ENCODE measurements around the gene PLEKHH1. TPM values are rescaled to one million over a fixed set of nuclear protein-coding genes. Genes with fewer than 3 reads are reported as not detected.

PLEKHH1 gene
- total and polyA plus RNA-seq, 4 donors, result 0.46 to 2.4 (median 0.89) TPM

DNA sequence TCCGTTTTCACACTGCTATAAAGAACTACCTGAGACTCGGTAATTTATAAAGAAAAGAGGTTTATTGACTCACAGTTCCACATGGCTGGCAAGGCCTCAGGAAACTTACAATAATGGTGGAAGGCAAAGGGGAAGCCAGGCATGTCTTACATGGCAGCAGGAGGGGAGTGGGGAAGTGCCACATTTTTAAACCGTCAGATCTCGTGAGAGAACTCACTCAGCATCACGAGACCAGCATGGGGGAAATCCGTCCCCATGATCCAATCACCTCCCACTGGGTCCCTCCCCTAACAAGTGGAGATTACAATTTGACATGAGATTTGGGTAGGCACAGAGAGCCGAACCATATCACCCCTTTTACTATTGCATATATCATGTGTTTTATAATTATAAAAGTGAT is 69.0 kb downstream of the PLEKHH1 start:
- H3K36me3 ChIP-seq (ENCODE audit: control insufficient read depth in 4 of 4, insufficient read depth in 3 of 4, low read depth in 1 of 4, low read length in 3 of 4), result no peaks in the 10 kb centered on the region
- no peak overlapping the region for H3K27ac ChIP-seq (ENCODE audit: low read depth in 1 of 2, low read length in 2 of 2)
- TF ChIP-seq TAF1 (conservative IDR thresholded peaks at IDR 0.05) (no peak), HNF4G (IDR thresholded peaks at IDR 0.05) (no peak), GABPA (IDR thresholded peaks at IDR 0.05 in 1 of 2, conservative IDR thresholded peaks at IDR 0.05 in 1 of 2) (no peak), RXRA (IDR thresholded peaks at IDR 0.05) (no peak), JUND (IDR thresholded peaks at IDR 0.05) (no peak), NR2F2 (IDR thresholded peaks at IDR 0.05) (no peak)
- TF ChIP-seq, protein P1, sequence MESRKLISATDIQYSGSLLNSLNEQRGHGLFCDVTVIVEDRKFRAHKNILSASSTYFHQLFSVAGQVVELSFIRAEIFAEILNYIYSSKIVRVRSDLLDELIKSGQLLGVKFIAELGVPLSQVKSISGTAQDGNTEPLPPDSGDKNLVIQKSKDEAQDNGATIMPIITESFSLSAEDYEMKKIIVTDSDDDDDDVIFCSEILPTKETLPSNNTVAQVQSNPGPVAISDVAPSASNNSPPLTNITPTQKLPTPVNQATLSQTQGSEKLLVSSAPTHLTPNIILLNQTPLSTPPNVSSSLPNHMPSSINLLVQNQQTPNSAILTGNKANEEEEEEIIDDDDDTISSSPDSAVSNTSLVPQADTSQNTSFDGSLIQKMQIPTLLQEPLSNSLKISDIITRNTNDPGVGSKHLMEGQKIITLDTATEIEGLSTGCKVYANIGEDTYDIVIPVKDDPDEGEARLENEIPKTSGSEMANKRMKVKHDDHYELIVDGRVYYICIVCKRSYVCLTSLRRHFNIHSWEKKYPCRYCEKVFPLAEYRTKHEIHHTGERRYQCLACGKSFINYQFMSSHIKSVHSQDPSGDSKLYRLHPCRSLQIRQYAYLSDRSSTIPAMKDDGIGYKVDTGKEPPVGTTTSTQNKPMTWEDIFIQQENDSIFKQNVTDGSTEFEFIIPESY (IDR thresholded peaks at IDR 0.05), result no peak
- TF ChIP-seq, protein P2, sequence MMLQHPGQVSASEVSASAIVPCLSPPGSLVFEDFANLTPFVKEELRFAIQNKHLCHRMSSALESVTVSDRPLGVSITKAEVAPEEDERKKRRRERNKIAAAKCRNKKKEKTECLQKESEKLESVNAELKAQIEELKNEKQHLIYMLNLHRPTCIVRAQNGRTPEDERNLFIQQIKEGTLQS (IDR thresholded peaks at IDR 0.05), result no peak
- TF ChIP-seq, protein P3, sequence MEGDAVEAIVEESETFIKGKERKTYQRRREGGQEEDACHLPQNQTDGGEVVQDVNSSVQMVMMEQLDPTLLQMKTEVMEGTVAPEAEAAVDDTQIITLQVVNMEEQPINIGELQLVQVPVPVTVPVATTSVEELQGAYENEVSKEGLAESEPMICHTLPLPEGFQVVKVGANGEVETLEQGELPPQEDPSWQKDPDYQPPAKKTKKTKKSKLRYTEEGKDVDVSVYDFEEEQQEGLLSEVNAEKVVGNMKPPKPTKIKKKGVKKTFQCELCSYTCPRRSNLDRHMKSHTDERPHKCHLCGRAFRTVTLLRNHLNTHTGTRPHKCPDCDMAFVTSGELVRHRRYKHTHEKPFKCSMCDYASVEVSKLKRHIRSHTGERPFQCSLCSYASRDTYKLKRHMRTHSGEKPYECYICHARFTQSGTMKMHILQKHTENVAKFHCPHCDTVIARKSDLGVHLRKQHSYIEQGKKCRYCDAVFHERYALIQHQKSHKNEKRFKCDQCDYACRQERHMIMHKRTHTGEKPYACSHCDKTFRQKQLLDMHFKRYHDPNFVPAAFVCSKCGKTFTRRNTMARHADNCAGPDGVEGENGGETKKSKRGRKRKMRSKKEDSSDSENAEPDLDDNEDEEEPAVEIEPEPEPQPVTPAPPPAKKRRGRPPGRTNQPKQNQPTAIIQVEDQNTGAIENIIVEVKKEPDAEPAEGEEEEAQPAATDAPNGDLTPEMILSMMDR (IDR thresholded peaks at IDR 0.05; ENCODE audit: low read depth, low read length, missing input control), result no peak
- WGBS, result 73% methylated on average over 7 of the region's 7 CpGs
- peaks cover 3 to 12% (median 8%) of the 10 kb centered on the region in 4 donors for H3K4me1 ChIP-seq (ENCODE audit: control insufficient read depth in 4 of 4, insufficient read depth in 4 of 4, low read length in 3 of 4)
- H3K4me3 ChIP-seq (ENCODE audit: low read depth in 1 of 3, low read length in 3 of 3), result no peak overlapping the region
- DNase-seq (ENCODE audit: low spot score), result no peak
- no peaks in the 10 kb centered on the region for H3K27me3 ChIP-seq (ENCODE audit: control insufficient read depth in 4 of 4, insufficient read depth in 4 of 4, low read length in 3 of 4)
- no peaks in the 10 kb centered on the region for H3K9me3 ChIP-seq (ENCODE audit: control insufficient read depth in 4 of 4, low read length in 3 of 4)
- H3K9ac ChIP-seq (ENCODE audit: low read depth in 1 of 2, low read length in 2 of 2), result no peak overlapping the region

GRCh38 chr14:67602995-67603545 is 70.0 kb downstream of the PLEKHH1 start:
- Histone ChIP-seq H3K9ac (ENCODE audit: low read depth in 1 of 2, low read length in 2 of 2) (no peak overlapping the region), H3K36me3 (ENCODE audit: control insufficient read depth in 4 of 4, insufficient read depth in 3 of 4, low read depth in 1 of 4, low read length in 3 of 4) (no peaks in the 10 kb centered on the region), H3K9me3 (ENCODE audit: control insufficient read depth in 4 of 4, low read length in 3 of 4) (no peaks in the 10 kb centered on the region), H3K4me1 (ENCODE audit: control insufficient read depth in 4 of 4, insufficient read depth in 4 of 4, low read length in 3 of 4) (peaks cover 3 to 12% (median 8%) of the 10 kb centered on the region in 4 donors), H3K27me3 (ENCODE audit: control insufficient read depth in 4 of 4, insufficient read depth in 4 of 4, low read length in 3 of 4) (no peaks in the 10 kb centered on the region), H3K27ac (ENCODE audit: low read depth in 1 of 2, low read length in 2 of 2) (no peak overlapping the region), H3K4me3 (ENCODE audit: low read depth in 1 of 3, low read length in 3 of 3) (no peak overlapping the region)
- DNase-seq (ENCODE audit: low spot score), result no peak
- TF ChIP-seq TAF1 (conservative IDR thresholded peaks at IDR 0.05), result no peak
- TF ChIP-seq, protein P1 (IDR thresholded peaks at IDR 0.05), result no peak
- TF ChIP-seq FOXA1 (IDR thresholded peaks at IDR 0.05), result no peak
- no peak for TF ChIP-seq GABPA (IDR thresholded peaks at IDR 0.05 in 1 of 2, conservative IDR thresholded peaks at IDR 0.05 in 1 of 2)
- TF ChIP-seq, protein P4, sequence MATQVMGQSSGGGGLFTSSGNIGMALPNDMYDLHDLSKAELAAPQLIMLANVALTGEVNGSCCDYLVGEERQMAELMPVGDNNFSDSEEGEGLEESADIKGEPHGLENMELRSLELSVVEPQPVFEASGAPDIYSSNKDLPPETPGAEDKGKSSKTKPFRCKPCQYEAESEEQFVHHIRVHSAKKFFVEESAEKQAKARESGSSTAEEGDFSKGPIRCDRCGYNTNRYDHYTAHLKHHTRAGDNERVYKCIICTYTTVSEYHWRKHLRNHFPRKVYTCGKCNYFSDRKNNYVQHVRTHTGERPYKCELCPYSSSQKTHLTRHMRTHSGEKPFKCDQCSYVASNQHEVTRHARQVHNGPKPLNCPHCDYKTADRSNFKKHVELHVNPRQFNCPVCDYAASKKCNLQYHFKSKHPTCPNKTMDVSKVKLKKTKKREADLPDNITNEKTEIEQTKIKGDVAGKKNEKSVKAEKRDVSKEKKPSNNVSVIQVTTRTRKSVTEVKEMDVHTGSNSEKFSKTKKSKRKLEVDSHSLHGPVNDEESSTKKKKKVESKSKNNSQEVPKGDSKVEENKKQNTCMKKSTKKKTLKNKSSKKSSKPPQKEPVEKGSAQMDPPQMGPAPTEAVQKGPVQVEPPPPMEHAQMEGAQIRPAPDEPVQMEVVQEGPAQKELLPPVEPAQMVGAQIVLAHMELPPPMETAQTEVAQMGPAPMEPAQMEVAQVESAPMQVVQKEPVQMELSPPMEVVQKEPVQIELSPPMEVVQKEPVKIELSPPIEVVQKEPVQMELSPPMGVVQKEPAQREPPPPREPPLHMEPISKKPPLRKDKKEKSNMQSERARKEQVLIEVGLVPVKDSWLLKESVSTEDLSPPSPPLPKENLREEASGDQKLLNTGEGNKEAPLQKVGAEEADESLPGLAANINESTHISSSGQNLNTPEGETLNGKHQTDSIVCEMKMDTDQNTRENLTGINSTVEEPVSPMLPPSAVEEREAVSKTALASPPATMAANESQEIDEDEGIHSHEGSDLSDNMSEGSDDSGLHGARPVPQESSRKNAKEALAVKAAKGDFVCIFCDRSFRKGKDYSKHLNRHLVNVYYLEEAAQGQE (IDR thresholded peaks at IDR 0.05), result no peak
- TF ChIP-seq EGR1 (IDR thresholded peaks at IDR 0.05; ENCODE audit: low read depth in 2 of 2), result no peak
- no peak for TF ChIP-seq HNF4G (IDR thresholded peaks at IDR 0.05)
- TF ChIP-seq RAD21 (IDR thresholded peaks at IDR 0.05), result no peak
- TF ChIP-seq RXRA (IDR thresholded peaks at IDR 0.05), result no peak
- TF ChIP-seq YY1 (IDR thresholded peaks at IDR 0.05), result no peak
- no peak for TF ChIP-seq NR2F2 (IDR thresholded peaks at IDR 0.05)
- WGBS, result 76% methylated on average over 5 of the region's 5 CpGs

Data from liver (tissue), 9 donors.